HG03060 (cell line): ENCODE measurements around the gene ANXA2.
"Not testable (repeated sequence)": the region's sequence is repeated elsewhere in the genome, so short reads cannot be mapped to it uniquely, and the experiment has no call there.

Source experiments
- ATAC-seq: cut with Tn5 transposase; IDR thresholded peaks from one replicate; pipeline ENCODE4 v1.9.1; 2021; ENCODE audit warnings: low read depth, moderate number of reproducible peaks; ENCODE audit not compliant: unreplicated experiment

ANXA2 gene

DNA sequence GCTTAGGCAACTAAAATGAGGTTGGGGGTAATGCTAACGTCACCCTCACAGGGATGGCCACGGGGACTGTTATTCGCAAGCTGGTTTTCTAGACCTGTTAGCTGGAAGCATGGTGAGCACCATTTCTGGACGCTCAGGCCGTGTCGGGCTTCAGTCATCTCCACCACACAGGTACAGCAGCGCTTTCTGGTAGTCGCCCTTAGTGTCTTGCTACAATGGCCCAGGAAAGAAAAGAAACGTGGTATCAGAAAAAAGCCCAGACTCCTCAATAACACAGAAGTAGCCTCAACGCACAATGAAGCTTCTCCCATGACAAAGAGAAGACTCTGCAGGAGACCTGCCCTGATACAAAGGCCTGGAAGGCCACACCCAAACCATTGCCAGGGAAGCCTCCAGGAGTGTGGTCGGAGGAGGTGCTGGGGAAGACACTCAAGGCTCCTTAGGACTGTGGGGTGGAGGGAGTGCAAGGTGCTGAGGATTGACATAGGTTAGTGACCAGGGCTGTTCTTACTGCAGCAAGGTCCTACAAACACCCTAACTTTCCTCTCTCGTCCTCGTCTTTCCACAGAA lies 50.2 kb downstream of the ANXA2 start:
- no peak for ATAC-seq

DNA sequence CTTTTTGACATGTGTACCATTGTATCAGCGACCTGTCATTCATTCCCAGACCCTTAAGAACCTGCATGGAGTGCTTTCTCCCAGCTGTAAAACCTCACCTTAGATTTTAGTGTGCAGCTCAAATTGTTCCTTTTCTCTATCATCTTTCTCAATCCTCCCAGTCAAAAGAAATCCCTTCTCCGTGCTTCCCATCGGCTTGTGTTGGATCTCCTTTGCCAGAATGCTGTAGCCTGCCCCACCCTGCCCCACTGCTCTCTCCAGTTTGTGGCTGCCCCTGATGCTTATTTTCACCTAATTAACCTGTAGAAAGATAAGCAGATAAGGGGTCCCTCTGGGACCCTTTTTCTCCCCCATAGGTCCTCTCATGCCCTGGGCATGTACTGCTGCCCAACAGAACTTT lies 51.1 kb downstream of the ANXA2 start:
- no peak for ATAC-seq

DNA sequence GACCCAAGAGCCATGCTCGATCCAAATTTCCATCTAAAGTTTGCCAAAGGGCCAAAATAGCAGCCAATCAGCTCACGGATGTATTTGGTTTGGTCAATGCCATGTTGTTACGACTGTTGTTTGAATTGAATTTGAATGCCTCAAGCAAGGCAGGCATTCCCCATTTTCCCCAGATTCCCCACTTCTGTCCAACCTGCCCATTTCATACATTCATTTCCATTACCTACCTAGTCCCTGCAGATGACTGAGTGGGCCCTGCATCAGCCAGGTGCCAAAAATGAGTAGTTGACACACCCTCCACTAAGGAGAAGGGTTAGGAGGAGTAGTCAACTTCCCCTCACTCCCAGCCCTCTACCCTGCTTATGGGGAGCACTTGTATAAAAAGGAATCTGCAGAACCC lies 51.7 kb downstream of the ANXA2 start:
- ATAC-seq: no peak

DNA sequence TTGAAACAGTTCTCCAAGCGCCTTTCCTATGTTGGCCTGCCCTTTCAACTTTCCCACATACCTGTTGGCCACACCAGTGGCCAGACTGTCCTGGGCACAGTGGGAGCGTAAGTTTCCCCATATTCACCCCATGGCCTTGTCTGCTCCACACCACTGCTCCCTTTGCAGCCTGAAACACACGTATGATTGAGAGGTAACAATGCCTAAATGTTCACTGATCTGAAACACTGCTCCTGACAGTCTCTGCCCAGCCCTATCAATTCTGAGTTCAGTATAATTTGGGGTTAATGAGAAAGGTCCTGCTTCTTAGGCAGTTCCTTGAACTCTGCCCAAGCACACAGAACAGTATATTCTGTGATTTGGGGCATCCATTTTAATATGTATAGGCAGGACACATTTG lies 52.2 kb downstream of the ANXA2 start:
- ATAC-seq: no peak

DNA sequence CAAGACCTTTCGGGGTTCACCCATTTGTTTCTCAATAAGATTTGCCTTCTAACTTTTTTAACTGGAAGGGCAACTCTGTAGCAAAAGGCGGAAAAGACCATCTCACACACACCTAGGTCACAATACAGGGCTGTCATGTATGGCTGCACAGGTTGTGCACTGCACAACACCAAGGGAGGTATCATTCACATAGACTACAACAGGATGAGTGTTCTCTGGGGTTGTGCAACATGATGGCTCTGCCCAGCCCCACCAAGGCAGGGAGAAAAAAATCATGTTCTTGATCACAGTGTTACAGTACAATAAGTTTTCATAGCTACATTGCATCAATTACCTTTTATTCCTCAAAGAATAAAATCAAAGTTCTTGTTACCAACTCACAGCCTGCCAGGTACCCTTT lies 52.8 kb downstream of the ANXA2 start:
- ATAC-seq: no peak

DNA sequence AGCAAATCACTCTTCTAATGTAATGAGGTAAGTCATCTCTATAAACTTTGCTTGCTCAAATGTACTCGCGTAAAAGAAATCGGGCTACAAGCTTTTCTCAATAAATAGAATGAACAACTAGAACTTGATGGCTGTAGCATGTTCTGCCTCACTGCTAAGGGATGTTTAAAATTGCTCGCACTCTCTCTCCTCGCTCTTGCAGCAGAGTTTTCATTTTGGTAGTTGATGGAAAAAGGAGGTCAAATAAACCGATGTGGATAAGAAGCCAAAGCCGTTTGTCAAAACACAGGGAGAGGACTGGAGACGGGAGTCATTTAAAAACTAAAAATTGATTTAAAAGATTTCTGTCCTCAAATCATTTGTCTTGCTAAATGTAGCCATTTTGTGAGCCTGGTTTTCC lies 53.3 kb downstream of the ANXA2 start:
- ATAC-seq: no peak

DNA sequence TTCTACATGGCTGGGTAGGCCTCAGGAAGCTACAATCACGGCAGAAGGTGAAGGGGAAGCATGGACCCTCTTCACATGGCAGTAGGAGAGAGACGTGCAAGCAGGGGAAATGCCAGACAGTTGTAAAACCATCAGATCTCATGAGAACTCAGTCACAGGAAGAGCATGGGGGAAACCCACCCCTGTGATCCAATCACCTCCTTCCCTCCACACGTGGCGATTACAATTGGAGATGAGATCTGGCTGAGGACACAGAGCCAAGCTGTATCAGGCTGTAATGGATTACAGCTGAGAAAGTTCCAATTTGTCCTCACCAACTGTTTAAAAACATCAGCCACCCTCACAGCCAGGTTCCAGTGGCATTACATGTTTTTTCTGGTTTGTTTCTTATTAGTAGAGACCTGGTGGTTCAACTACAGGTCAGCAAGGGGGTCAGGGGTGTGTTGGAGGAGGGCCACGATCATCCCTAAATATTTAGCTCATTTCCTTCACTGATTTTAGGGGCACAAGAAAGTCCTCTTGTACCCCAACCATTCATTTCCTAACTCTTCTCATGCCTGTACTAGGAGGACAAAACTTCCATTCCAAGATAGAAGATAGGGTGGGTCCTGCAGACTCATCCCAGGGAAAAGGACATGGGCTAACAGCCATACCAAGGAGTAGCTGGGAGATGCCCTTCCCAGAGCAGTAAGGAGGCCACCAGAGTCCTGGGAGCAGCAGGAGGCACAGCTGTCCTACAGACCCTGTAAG lies 54.4 kb downstream of the ANXA2 start:
- no peak for ATAC-seq

DNA sequence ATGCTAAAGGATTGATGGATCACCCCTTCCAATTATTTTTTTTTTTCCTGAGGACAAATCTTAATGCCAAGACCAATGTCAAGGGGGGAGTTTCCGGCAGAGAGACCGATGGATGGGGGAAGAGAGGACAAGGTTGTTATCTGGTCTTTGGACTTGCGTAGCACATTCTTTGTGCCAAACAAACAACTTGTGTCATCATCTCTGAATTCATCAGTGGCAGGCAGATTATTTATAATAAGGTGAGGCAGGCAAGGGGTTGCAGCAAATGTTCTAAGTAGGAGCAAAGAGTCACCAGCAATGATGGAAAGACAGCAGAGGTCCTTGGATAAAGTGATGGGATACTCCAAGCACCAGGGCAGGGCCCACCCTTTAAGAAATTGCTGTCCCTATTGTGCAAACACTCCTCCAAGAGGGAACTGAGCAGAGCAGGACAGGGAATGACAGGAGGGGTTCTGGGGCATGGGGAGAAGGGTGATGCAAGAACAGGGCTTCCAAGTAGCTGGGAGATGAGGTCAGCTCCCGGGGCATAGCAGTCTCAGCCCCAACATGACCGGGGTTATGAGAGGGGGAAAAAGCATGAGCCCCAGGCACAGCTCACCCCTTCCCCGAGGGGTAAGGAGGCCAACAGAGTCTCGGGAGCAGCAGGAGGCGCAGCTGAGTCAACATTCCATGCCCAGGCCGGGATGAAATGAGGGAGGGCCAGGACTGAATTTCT lies 57.4 kb downstream of the ANXA2 start:
- no peak for ATAC-seq

DNA sequence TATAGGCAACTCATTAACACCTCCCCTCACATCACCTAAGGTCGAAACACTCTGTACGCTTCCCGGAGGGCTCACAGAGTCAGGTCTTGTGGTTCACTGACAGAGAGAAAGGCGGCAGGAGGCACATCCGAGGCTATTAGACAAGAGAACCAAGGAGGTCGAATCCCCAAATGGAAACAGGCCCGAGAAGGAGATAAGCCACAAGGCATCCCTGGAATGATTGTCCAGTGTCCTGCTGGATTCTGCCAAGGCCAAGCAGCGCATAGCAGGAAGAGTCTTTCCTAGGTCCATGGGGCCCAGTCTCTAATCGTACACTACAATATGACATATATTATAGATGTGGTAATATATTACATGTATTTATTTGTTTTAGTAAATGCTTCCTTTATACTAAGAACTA lies 58.5 kb downstream of the ANXA2 start:
- ATAC-seq: no peak

DNA sequence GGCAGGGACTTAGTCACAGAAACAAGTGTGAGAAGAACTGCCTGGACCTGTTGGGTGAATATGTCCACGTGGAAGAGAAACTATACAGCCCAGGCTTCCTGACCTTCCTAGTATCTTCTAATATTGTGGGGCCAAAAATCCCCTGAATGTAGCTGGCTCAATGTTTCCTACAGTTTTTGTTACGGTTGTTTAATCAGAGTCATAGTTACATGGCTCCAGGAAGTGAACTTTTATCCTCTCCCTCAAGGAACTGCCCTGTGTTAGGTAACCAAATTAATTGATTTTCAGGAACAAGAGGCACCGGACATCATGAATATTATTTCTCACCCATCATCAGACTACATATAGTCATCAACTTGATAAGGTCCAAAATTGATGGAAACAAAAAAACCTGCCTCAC lies 59.0 kb downstream of the ANXA2 start:
- ATAC-seq: no peak

DNA sequence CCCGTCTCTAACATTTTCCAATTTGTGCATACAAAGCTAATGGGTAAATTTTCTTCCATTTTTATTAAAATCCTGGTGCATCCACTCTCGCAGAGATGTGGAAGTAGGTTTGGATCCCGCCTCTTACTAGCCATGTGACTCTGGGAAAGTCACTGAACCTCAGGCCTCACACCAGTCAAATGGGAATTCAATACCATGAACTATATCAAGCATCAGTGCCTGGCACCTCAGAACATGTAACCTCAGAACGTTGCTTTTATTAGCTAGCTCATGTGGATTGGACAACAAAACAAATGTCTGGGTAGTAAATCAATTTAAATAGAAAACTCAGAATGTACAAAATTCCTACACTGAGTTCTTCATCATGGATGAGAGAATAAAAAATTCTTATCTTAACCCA lies 60.7 kb downstream of the ANXA2 start:
- ATAC-seq: no peak

DNA sequence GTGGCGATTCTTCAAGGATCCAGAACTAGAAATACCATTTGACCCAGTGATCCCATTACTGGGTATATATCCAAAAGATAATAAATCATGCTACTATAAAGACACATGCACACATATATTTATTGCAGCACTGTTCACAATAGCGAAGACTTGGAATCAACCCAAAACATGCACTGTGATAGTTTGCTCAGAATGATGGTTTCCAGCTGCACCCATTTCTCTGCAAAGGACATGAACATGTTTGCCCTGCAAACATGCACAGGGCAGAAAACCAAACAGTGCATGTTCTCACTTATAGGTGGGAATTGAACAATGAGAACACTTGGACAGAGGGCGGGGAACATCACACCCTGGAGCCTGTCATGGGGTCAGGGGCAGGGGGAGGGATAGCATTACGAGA lies 62.5 kb downstream of the ANXA2 start:
- ATAC-seq: not testable (repeated sequence)

DNA sequence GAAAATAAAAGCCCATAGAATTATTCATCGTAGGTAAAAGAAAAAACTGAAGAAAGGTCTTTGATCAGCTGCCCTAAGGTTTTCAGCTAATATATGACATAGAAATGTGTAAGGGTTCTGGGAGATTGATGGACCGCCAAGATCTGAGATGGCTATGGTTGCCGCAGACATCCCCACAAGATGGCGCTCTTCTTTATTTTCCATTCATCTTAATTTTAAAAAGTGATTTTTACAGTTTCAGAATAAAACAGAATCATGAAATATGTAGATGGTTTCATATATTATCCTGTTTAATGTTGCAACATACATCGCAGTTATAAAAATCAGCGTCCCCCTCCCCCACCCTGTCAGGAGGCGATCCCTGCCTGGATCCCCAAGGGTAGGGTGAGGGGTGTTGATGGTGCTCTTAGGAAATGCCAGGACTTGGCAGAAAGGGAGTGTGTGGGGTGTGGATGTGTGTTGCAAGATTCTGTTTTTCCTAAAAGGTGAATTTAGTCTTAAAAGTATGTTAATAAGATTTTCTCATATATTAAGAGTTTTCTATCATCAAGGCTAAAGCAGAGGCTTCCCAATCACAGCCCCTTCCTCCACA lies 68.8 kb downstream of the ANXA2 start:
- ATAC-seq: no peak

DNA sequence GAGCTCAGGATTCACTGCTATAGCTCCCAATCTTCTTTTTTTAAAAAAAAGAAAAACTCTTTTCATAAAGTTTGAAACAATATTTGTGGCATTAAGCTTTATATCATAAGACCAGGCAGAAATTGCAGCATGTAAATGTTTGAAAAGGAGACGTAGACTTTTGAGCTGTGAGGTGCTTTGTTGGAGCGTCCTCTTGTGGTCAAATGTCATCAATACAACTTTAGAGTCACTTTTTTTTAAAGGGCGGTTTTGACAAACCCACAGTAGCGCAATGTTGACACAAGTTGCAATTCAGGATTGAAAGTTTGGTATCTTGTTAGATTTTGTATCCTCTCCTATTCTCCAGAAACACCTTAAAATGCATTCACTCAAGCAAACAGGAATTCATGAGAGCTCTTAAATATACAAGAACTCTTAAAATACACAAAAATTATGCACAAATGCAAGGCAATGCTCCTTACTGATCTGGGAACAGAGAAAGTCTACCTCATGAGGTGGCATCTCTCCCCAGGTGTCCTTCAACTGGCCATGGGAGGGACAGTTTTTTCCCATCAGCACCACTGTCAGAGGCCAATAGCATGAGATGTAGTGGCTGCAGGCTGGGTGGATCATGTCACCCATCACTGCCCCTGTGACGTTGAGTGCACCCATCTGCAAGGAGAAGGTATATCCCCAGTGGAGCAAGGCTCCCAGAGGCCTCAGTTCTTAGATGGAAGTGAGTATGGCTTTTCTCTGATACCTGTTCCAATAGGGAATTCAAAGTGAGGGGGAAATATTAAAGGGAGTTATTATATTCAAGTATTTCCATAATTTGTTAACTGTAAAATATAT lies 70.7 kb downstream of the ANXA2 start:
- no peak for ATAC-seq

DNA sequence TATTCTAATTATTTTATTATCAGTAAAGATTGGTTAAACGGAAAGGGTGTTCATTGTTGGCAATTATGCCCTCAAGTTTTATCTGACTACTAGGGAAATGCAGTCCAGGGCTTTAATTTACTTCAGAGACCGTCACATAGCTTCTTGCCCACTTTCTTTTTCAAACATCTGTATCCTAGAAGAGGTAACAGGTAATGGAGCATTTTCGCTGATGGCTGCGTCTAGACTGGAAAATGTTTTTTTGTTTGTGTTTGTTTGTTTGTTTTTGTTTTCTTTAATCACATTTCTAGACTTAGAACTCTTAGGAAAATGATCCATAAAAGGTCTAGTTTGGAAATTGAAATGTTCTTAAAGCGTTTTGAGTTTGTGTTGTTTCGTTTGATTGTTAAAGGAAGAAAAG lies 71.4 kb downstream of the ANXA2 start:
- ATAC-seq: no peak

DNA sequence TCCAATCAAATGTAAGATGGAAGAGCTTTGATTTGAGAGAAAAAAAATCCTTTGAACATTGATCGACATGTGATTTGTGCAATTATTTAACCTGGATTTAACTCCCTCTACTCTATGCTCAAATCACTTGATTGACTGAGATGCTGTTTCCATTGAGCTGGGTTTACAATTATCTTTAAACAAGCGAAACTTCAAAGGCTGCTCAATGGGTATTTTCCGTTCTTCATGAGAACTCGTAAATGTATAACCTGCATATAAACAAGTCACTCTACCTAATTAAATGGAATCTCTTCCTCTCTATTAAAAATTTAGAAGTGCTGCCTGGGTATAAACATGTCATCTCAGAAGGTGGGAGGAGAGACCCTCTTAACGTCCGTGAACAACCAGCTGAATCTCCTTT lies 71.9 kb downstream of the ANXA2 start:
- ATAC-seq: no peak

DNA sequence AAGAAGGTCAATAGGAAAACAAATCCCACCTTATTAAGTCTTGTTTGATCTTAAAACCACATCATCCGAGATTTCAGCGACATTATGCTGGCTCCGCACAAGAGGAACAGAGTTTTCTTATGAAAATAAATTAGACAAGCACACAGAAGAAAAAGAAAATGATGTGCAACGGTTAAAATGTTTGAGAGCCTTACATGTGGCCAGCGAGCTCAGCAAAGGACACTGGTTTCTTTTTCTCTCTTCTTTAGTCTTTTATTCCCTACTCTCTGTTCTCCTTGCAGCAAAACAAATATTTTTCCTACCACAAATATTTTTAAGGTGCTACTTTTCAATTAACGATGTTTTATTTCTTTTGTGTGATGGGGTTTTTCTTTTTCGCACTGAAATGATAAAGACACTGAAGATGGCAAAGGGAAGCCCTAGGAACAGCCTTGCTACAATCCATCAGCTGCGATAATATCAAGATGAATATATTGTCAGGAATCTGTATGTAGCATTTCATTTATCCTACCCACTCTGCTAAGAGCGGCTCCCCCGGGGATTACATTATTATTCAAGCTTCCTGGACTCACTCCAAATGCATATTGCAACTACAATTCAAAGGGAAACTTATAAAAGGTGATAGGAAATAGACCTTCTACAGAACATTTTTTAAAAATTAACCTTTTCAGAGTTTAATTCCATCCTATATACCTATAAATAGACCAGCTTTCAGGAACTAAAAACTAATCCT lies 72.9 kb downstream of the ANXA2 start:
- ATAC-seq: no peak

DNA sequence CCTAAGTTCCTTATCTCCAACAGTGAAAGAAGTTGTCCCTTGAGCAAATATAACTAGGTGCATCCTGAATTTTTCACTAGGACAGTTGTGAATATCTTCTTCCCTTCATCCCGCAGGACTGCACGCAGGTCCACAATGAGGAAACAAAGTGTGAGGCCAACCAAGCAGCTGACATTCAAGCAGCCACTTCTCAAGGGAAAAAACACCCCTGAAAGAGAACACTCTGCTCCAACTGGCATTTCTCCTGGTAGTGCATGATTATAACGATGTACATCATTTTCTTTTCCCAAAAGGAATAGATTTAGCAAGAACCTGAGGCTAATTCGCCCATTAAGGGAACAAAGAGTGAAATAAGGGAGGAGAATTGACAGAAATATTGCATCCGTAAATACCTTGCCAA lies 74.5 kb downstream of the ANXA2 start:
- ATAC-seq: no peak

DNA sequence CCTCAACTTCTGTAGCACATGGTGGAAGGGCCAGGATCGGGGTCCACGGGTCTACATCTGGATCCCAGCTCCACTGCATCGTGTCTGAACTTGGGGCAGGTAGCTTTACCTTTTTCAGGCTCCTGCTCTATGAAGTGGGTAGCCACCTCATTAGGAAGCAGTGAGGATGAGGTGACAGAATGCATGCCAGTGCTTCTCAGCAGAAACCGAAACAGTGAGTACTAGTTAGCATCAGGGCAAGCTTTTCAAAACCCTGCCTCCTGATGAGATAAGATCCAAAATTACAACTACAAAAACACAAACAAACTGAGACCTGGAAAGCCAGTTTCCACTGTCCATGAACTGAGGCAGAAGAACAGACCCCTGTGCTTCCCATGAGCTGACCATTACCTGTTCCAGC lies 77.4 kb downstream of the ANXA2 start:
- ATAC-seq: no peak

DNA sequence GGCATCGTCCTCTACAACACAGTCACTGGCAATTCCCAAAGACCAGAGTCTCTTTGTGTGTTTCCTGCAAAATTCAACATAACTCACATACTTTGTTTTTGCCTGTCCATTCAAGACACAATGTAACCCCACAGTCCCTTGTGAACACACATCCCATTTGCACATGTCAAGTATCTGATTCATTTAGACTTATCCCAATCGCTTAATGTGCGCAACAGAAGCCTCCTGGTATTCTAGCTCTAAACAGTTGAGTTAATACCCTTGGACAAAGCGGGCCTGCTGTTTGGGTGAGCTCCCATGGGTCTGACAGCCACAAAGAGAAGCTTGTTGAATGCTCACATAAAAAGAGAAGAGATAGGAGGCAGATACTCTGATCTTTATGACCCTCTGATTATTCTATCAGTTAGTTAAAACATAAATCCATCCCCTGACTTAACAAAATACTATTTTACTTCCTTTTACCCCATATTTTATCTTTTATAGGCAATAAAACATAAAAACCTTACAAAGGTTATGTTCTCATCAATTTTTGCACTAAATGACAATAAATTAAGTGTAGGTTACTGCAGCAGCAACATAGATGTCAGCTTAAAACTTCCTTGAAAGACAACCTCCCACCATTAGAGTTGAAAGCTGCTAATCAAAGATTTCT lies 79.4 kb downstream of the ANXA2 start:
- ATAC-seq: no peak
